Neural cell (in vitro differentiated cells): Measurements from ENCODE around the gene TJP1. TPM values are rescaled to one million over a fixed set of nuclear protein-coding genes. Genes with fewer than 3 reads are reported as not detected.

Source experiments
- H2AFZ ChIP-seq: fragments of 200-600, 300-800 bp; sonication (generic), shearing (Covaris generic); 2 replicates; pipeline ENCODE4 v1.6.0; 2014; ENCODE audit warnings: low read depth, mild to moderate bottlenecking, antibody characterized with exemption, low read length, moderate library complexity
- H3F3A ChIP-seq: fragments of 200-600 bp; shearing (Covaris generic); 2 replicates; pipeline ENCODE4 v1.6.1; 2016; ENCODE audit warnings: mild to moderate bottlenecking, moderate library complexity, mixed read lengths, antibody characterized with exemption, low read length; ENCODE audit not compliant: insufficient read depth, poor library complexity, severe bottlenecking
- H3K27ac ChIP-seq: fragments of 200-600, 300-800 bp; sonication (generic), shearing (Covaris generic); 2 replicates; pipeline ENCODE4 v1.5.1; 2014; ENCODE audit warnings: mild to moderate bottlenecking, low read length, moderate library complexity
- H3K27me3 ChIP-seq: fragments of 300-800, 200-600 bp; sonication (generic), shearing (Covaris generic); 2 replicates; pipeline ENCODE4 v1.6.0; 2014; ENCODE audit warnings: mild to moderate bottlenecking, low read depth, low read length, moderate library complexity; ENCODE audit not compliant: insufficient read depth
- H3K36me3 ChIP-seq: fragments of 300-800, 200-600 bp; sonication (generic), shearing (Covaris generic); 2 replicates; pipeline ENCODE4 v1.5.1; 2014; ENCODE audit warnings: mild to moderate bottlenecking, antibody characterized with exemption, low read length, moderate library complexity; ENCODE audit not compliant: insufficient read depth
- H3K4me2 ChIP-seq: fragments of 300-800, 200-600 bp; sonication (generic), shearing (Covaris generic); 2 replicates; pipeline ENCODE4 v1.6.0; 2014; ENCODE audit warnings: mild to moderate bottlenecking, low read length
- H3K4me3 ChIP-seq: fragments of 300-800, 200-600 bp; sonication (generic), shearing (Covaris generic); 2 replicates; pipeline ENCODE4 v1.5.1; 2014; ENCODE audit warnings: mild to moderate bottlenecking, low read length, moderate library complexity
- H3K79me2 ChIP-seq: fragments of 200-600 bp; shearing (Covaris generic); replicated peaks from 2 replicates; pipeline ENCODE4 v1.6.0; 2014; ENCODE audit warnings: mild to moderate bottlenecking, low read length, moderate library complexity; ENCODE audit not compliant: insufficient read depth
- H3K9ac ChIP-seq: fragments of 300-800, 200-600 bp; sonication (generic), shearing (Covaris generic); 2 replicates; pipeline ENCODE4 v1.6.1; 2016; ENCODE audit warnings: mild to moderate bottlenecking, low read length, mixed read lengths
- H3K9me2 ChIP-seq: fragments of 200-600 bp; shearing (Covaris generic); 2 replicates; pipeline ENCODE4 v1.6.1; 2016; ENCODE audit warnings: mild to moderate bottlenecking, low read length, mixed read lengths; ENCODE audit not compliant: insufficient read depth
- H3K9me3 ChIP-seq: fragments of 200-600, 300-800 bp; sonication (generic), shearing (Covaris generic); 2 replicates; pipeline ENCODE4 v1.6.1; 2016; ENCODE audit warnings: mild to moderate bottlenecking, mixed run types, low read length, moderate library complexity, mixed read lengths
- H4K20me1 ChIP-seq: fragments of 200-600 bp; shearing (Covaris generic); 2 replicates; pipeline ENCODE4 v1.6.1; 2016; ENCODE audit warnings: mild to moderate bottlenecking, mixed run types; ENCODE audit not compliant: insufficient read depth
- CTCF ChIP-seq: fragments of 450-650 bp; IDR thresholded peaks from 2 replicates; pipeline ENCODE4 v1.5.1; 2014; ENCODE audit warnings: antibody characterized with exemption, mild to moderate bottlenecking, moderate library complexity; ENCODE audit not compliant: poor library complexity, severe bottlenecking
- EP300 ChIP-seq: fragments of 450-650 bp; conservative IDR thresholded peaks from 2 replicates; pipeline ENCODE4 v1.6.1; 2014; ENCODE audit warnings: antibody characterized with exemption, mild to moderate bottlenecking, moderate library complexity; ENCODE audit not compliant: poor library complexity, severe bottlenecking
- EZH2 ChIP-seq: fragments of 200-600, 300-800 bp; shearing (Covaris generic), sonication (generic); IDR thresholded peaks from 2 replicates; pipeline ENCODE4 v1.6.1; 2014; ENCODE audit warnings: antibody characterized with exemption, low read length, borderline replicate concordance, mild to moderate bottlenecking; ENCODE audit not compliant: insufficient read depth, poor library complexity, severe bottlenecking
- MXI1 ChIP-seq: fragments of 450-650 bp; conservative IDR thresholded peaks from 2 replicates; pipeline ENCODE4 v1.6.1; 2014; ENCODE audit warnings: antibody characterized with exemption, mild to moderate bottlenecking; ENCODE audit not compliant: poor library complexity, severe bottlenecking
- POLR2AphosphoS5 ChIP-seq: IDR thresholded peaks from 2 replicates; pipeline ENCODE4 v1.6.1; 2012
- RAD21 ChIP-seq: fragments of 450-650 bp; conservative IDR thresholded peaks from 2 replicates; pipeline ENCODE4 v1.6.1; 2014; ENCODE audit warnings: antibody characterized with exemption, mild to moderate bottlenecking, moderate library complexity
- REST ChIP-seq: IDR thresholded peaks from 2 replicates; pipeline ENCODE4 v1.6.1; 2012; ENCODE audit warnings: borderline replicate concordance
- SMC3 ChIP-seq: fragments of 450-650 bp; conservative IDR thresholded peaks from 2 replicates; pipeline ENCODE4 v1.6.1; 2014; ENCODE audit warnings: antibody characterized with exemption, mild to moderate bottlenecking, moderate library complexity; ENCODE audit not compliant: poor library complexity
- TAF1 ChIP-seq: IDR thresholded peaks from 2 replicates; pipeline ENCODE4 v1.6.1; 2012; ENCODE audit warnings: low read depth
- polyA plus RNA-seq: library from polyadenylated mRNA; depleted of rRNA; stranded (reverse); fragments of >200 nt; gene quantifications from 2 replicates; pipeline ENCODE4 v1.2.3, GENCODE V29; 2014

TJP1 gene
- polyA plus RNA-seq, 1 donor from 2014 or later: 6.2 TPM

GRCh38 chr15:29811691-29812383, 10.4 kb downstream of the TJP1 start:
- Histone ChIP-seq H4K20me1 (no peaks in the 10 kb centered on the region), H3K9me3 (no peaks in the 10 kb centered on the region), H3K9me2 (no peaks in the 10 kb centered on the region), H3F3A (no peaks in the 10 kb centered on the region), H3K79me2 (peaks cover 72% of the 10 kb centered on the region), H3K27me3 (no peaks in the 10 kb centered on the region), H3K9ac (no peak overlapping the region), H3K36me3 (no peaks in the 10 kb centered on the region), H2AFZ (no peak overlapping the region), H3K4me2 (no peak overlapping the region), H3K4me3 (no peak overlapping the region), H3K27ac (no peak overlapping the region)
- no peak for TF ChIP-seq SMC3

GRCh38 chr15:29805708-29806104, 16.6 kb downstream of the TJP1 start:
- H3K79me2 ChIP-seq: peaks cover 75% of the 10 kb centered on the region
- no peaks in the 10 kb centered on the region for H3F3A ChIP-seq
- no peaks in the 10 kb centered on the region for H3K27me3 ChIP-seq
- H2AFZ ChIP-seq: no peak overlapping the region
- TF ChIP-seq EP300 (no peak), TAF1 (no peak), SMC3 (no peak), EZH2 (no peak), RAD21 (no peak), MXI1 (no peak), REST (no peak), CTCF (no peak), POLR2AphosphoS5 (no peak)
- H3K4me2 ChIP-seq: no peak overlapping the region
- H3K27ac ChIP-seq: no peak overlapping the region
- H3K9me3 ChIP-seq: no peaks in the 10 kb centered on the region
- H4K20me1 ChIP-seq: no peaks in the 10 kb centered on the region
- no peak overlapping the region for H3K4me3 ChIP-seq
- H3K9me2 ChIP-seq: no peaks in the 10 kb centered on the region
- H3K9ac ChIP-seq: no peak overlapping the region
- H3K36me3 ChIP-seq: no peaks in the 10 kb centered on the region
